Left lung (tissue), 14 donors: Measurements from ENCODE around the gene PIWIL1. TPM values are rescaled to one million over a fixed set of nuclear protein-coding genes. Genes with fewer than 3 reads are reported as not detected.

Source experiments
- ATAC-seq: fragments of 200-7000 bp; cut with Tn5 transposase; one replicate; pipeline ENCODE4 v1.9.1; 2020; ENCODE audit warnings: moderate library complexity
- DNase-seq, 4 donors: peaks; one replicate each; pipeline ENCODE4 v3.0.0-alpha.2; 2013 to 2020
- H3K27ac ChIP-seq, 2 donors: fragments of 200-600 bp; sonication (generic) in 1 of 2; one replicate each; pipeline versions ENCODE4 v1.5.0 to v1.8.0; 2020 to 2021
- H3K27me3 ChIP-seq, 2 donors: fragments of 200-600 bp; sonication (generic) in 1 of 2; one replicate each; pipeline versions ENCODE4 v1.5.0 to v1.8.0; 2020 to 2021
- H3K36me3 ChIP-seq, 2 donors: fragments of 200-600 bp; sonication (generic) in 1 of 2; one replicate each; pipeline versions ENCODE4 v1.5.0 to v1.8.0; 2020 to 2021
- H3K4me1 ChIP-seq, 2 donors: fragments of 200-600 bp; one replicate each; pipeline ENCODE4 v1.8.0; 2021
- H3K4me3 ChIP-seq, 2 donors: fragments of 200-600 bp; sonication (generic) in 1 of 2; one replicate each; pipeline versions ENCODE4 v1.5.0 to v1.8.0; 2020 to 2021; ENCODE audit warnings: mild to moderate bottlenecking in 1 of 2
- H3K9me3 ChIP-seq, 2 donors: fragments of 200-600 bp; sonication (generic) in 1 of 2; one replicate each; pipeline versions ENCODE4 v1.5.0 to v1.8.0; 2020 to 2021
- CTCF ChIP-seq, 2 donors: fragments of 200-600 bp; sonication (generic) in 1 of 2; IDR thresholded peaks; one replicate each; pipeline versions ENCODE4 v1.5.0 to v1.8.0; 2021; ENCODE audit warnings: antibody characterized with exemption in 2 of 2
- intact Hi-C, 2 donors: fragments of 100-400 bp; cut with DNase I; formaldehyde crosslinking; loops; one replicate each; pipeline versions ENCODE4 v1.11.2 to v1.14.2; 2022
- long read RNA-seq, 12 donors: library from polyadenylated mRNA in 2 of 12; unstranded in 2 of 12; transcript quantifications; one replicate each; pipeline ENCODE4 v2.0.0 and lab custom pipeline, GENCODE V29; 2019 to 2026
- polyA plus RNA-seq, 6 donors: library from polyadenylated mRNA; unstranded; fragments of 120-200 nt; gene quantifications; one replicate each; pipeline ENCODE4 v1.2.1, GENCODE V29; 2013; ENCODE audit not compliant: insufficient read length in 6 of 6
- total RNA-seq, 2 donors: library from RNA; stranded (reverse); fragmentation: NEBNext Ultra II Directional; extraction: Animal tissue kit (Norgen Biotek cat#: 25700); gene quantifications; one replicate each; pipeline ENCODE4 v1.2.1, GENCODE V29; 2021
- donor health status: DM: no; HTN: yes; CAD: no.
- donor health status: DM: no; HTN: no; CAD: no.

The PIWIL1 gene
- total RNA-seq: not detected
- polyA plus RNA-seq: under 1 TPM in 4 of 6 donors, not detected in 2; 0.04 to 0.82 (median 0.08) TPM
- long read RNA-seq, donor 1: 0 reads
- long read RNA-seq, donor 2: 0 reads
- long read RNA-seq, donor 3: 0 reads
- long read RNA-seq, donor 4: 0 reads
- long read RNA-seq, donor 5: 0 reads
- long read RNA-seq, donor 6: 0 reads
- long read RNA-seq, donor 7: 0 reads
- long read RNA-seq, donor 8: 0 reads
- long read RNA-seq, donor 9: 0 reads
- long read RNA-seq, donor 10: 0 reads
- long read RNA-seq, donor 11: 0 reads
- long read RNA-seq, donor 12: 0 reads

GRCh38 chr12:130337488-130338303, at the start of gene PIWIL1:
TSS of gene PIWIL1 (plus strand) at chr12:130337887. CDS start at chr12:130342592, 4,705 bp downstream.
- Histone ChIP-seq H3K36me3 (no peaks in the 10 kb centered on the region), H3K27me3 (peaks cover 9 to 62% of the 10 kb centered on the region in 2 donors), H3K27ac (no peak within 1 kb of the TSS), H3K4me1 (no peaks in the 10 kb centered on the region), H3K4me3 (no peak within 1 kb of the TSS), H3K9me3 (no peaks in the 10 kb centered on the region)
- DNase-seq (no peak), ATAC-seq (no peak)
- no peak for TF ChIP-seq CTCF (IDR thresholded peaks at IDR 0.05)
- intact Hi-C loops: loop anchor here in 1 of 2 donors (10.0 kb wide), 1 partner anchor 293 kb away; no protein-coding TSS in a partner anchor

- ATAC-seq (no peak), DNase-seq (no peak)
- no peak overlapping the region for H3K27ac ChIP-seq
- intact Hi-C loops: no loop called here
- no peak for TF ChIP-seq CTCF (IDR thresholded peaks at IDR 0.05)
- H3K4me1 ChIP-seq: no peaks in the 10 kb centered on the region
- H3K27me3 ChIP-seq: peaks cover 0 to 15% of the 10 kb centered on the region in 2 donors
- H3K9me3 ChIP-seq: peaks cover 0 to 27% of the 10 kb centered on the region in 2 donors
- no peaks in the 10 kb centered on the region for H3K36me3 ChIP-seq
- no peak overlapping the region for H3K4me3 ChIP-seq
Measured at GRCh38 chr12:130288206-130288605, 49.5 kb upstream of the PIWIL1 start.

GRCh38 chr12:130288691-130289090, 49.0 kb upstream of the PIWIL1 start:
- ATAC-seq (no peak), DNase-seq (no peak)
- H3K4me3 ChIP-seq: no peak overlapping the region
- no peak overlapping the region for H3K27ac ChIP-seq
- no peaks in the 10 kb centered on the region for H3K36me3 ChIP-seq
- intact Hi-C loops: no loop called here
- peaks cover 0 to 15% of the 10 kb centered on the region in 2 donors for H3K27me3 ChIP-seq
- H3K9me3 ChIP-seq: peaks cover 0 to 30% of the 10 kb centered on the region in 2 donors
- no peak for TF ChIP-seq CTCF (IDR thresholded peaks at IDR 0.05)
- no peaks in the 10 kb centered on the region for H3K4me1 ChIP-seq

GRCh38 chr12:130290114-130290513, 47.6 kb upstream of the PIWIL1 start:
- Histone ChIP-seq H3K36me3 (no peaks in the 10 kb centered on the region), H3K4me3 (no peak overlapping the region), H3K4me1 (no peaks in the 10 kb centered on the region), H3K27ac (no peak overlapping the region), H3K27me3 (peaks cover 0 to 15% of the 10 kb centered on the region in 2 donors), H3K9me3 (peaks cover 0 to 27% of the 10 kb centered on the region in 2 donors)
- intact Hi-C loops: no loop called here
- ATAC-seq (no peak), DNase-seq (no peak)
- TF ChIP-seq CTCF (IDR thresholded peaks at IDR 0.05): no peak
